HG02870 (cell line): Measurements from ENCODE around the gene ZNF322.
"Not testable (repeated sequence)": the region's sequence is repeated elsewhere in the genome, so short reads cannot be mapped to it uniquely, and the experiment has no call there.

Experiments used
- ATAC-seq: cut with Tn5 transposase; IDR thresholded peaks from one replicate; pipeline ENCODE4 v1.9.1; 2021; ENCODE audit warnings: mild to moderate bottlenecking, moderate library complexity; ENCODE audit not compliant: unreplicated experiment

Gene ZNF322

GRCh38 chr6:26659042-26659999 lies at the start of gene ZNF322:
TSS of gene ZNF322 (minus strand) at chr6:26659746. CDS start at chr6:26638553, 21,193 bp downstream.
- peak; percentile 98 for ATAC-seq

GRCh38 chr6:26705780-26706179 lies 46.2 kb upstream of the ZNF322 start:
- ATAC-seq: not testable (repeated sequence)

- ATAC-seq: not testable (repeated sequence)
These were observed 45.8 kb upstream of the ZNF322 start for GRCh38 chr6:26705352-26705751.

GRCh38 chr6:26701023-26701747 lies 41.6 kb upstream of the ZNF322 start:
- ATAC-seq: not testable (repeated sequence)

GRCh38 chr6:26697496-26697895 lies 38.0 kb upstream of the ZNF322 start:
- ATAC-seq: not testable (repeated sequence)

- not testable (repeated sequence) for ATAC-seq
These were observed 29.9 kb upstream of the ZNF322 start for GRCh38 chr6:26689324-26689947.

- not testable (repeated sequence) for ATAC-seq
These were observed 23.0 kb upstream of the ZNF322 start for GRCh38 chr6:26682435-26683042.

- not testable (repeated sequence) for ATAC-seq
These were observed 13.7 kb upstream of the ZNF322 start for GRCh38 chr6:26673287-26673686.

GRCh38 chr6:26670558-26670957 lies 11.0 kb upstream of the ZNF322 start:
- not testable (repeated sequence) for ATAC-seq

- not testable (repeated sequence) for ATAC-seq
These were observed 10.5 kb upstream of the ZNF322 start for GRCh38 chr6:26670003-26670402.

GRCh38 chr6:26660000-26660361 lies 435 bp upstream of the ZNF322 start:
- peak; percentile 35 for ATAC-seq

GRCh38 chr6:26657256-26657655 lies 2.3 kb downstream of the ZNF322 start:
- ATAC-seq: no peak

GRCh38 chr6:26653007-26653406 lies 6.5 kb downstream of the ZNF322 start:
- ATAC-seq: no peak

- ATAC-seq: no peak
These were observed 8.3 kb downstream of the ZNF322 start for GRCh38 chr6:26651133-26651781.

GRCh38 chr6:26646074-26646473 lies 13.5 kb downstream of the ZNF322 start:
- ATAC-seq: no peak

- ATAC-seq: no peak
These were observed 18.7 kb downstream of the ZNF322 start for GRCh38 chr6:26640806-26641205.

GRCh38 chr6:26629359-26629758 lies 30.2 kb downstream of the ZNF322 start:
- no peak for ATAC-seq

- no peak for ATAC-seq
These were observed 31.7 kb downstream of the ZNF322 start for GRCh38 chr6:26627843-26628242.

GRCh38 chr6:26624557-26624956 lies 35.0 kb downstream of the ZNF322 start:
- no peak for ATAC-seq

GRCh38 chr6:26623339-26623859 lies 36.1 kb downstream of the ZNF322 start:
- ATAC-seq: no peak
